NCI-H510A treated with DMSO at 0.1 percent for 48 hours (cell line): Measurements from ENCODE around the gene ZFYVE19.

Experiments used
- DNase-seq: peaks from one replicate; lab custom pipeline; 2025; lab: John Stamatoyannopoulos, UW

Gene ZFYVE19

GRCh38 chr15:40807028-40807887, at the start of gene ZFYVE19, which contains the start of gene DNAJC17:
Gene ZFYVE19, plus strand, starts transcription at chr15:40807089. Its CDS starts 501 bp downstream, at chr15:40807590.
Gene DNAJC17, minus strand, starts transcription at chr15:40807473. Its CDS starts 27 bp downstream, at chr15:40807446.
- peak; percentile 90 for DNase-seq

DNA sequence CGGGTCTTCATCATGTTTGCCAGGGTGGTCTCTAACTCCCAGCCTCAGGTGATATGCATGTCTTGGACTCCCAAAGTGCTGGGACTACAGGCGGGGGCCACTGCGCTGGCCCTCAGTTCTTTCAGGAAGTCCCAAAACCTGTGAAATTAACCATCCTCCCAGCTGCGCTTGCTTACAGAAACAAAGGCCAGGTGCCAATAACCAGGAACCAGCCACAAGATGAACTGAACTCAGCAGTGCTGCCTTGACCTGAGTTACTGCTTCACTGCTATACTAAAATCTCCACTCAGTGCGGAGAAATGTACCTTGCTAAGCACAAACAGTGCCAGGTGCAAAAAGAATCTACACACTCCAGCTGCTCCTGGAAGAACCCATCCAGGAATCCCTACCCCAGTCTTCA, 46.9 kb upstream of the ZFYVE19 start:
- no peak for DNase-seq

DNA sequence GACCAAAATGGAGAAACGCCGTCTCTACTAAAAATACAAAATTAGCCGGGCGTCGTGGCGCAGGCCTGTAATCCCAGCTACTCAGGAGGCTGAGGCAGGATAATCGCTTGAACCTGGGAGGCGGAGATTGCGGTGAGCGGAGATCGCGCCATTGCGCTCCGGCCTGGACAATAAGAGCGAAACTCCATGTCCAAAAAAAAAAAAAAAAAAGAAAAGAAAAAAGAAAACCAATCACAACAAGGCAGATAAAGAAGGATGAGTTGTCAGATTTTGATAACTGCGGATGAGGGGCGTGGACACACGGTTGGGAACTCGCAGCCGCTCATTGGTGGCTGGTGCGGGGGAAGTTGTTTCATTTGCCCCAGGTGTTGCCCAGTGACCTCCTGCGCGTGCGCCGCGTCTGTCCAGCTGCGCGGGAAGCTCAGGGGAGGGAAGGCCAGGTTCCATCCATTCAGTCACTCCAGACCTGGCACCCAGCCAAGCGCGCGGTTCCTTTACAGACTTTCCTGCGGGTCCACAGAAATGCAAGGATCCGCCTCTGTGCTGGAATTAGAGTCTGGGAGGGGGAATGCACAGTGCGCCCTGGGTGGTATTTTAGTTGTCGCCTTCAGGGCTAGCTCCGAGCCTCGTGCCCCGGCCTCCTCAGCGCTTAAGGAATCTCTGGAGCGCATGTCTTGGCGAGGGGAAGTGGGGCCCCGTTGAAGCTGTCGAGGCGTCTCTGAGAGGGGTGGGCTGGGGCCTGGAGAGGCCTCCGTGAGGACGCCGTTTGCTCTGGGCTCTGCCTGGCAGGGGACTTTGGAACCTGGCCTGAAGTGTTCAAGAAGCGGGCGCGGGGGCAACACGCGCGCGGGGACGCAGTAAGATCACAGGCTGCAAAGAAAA, 43.7 kb upstream of the ZFYVE19 start:
- DNase-seq: peak; percentile 80

DNA sequence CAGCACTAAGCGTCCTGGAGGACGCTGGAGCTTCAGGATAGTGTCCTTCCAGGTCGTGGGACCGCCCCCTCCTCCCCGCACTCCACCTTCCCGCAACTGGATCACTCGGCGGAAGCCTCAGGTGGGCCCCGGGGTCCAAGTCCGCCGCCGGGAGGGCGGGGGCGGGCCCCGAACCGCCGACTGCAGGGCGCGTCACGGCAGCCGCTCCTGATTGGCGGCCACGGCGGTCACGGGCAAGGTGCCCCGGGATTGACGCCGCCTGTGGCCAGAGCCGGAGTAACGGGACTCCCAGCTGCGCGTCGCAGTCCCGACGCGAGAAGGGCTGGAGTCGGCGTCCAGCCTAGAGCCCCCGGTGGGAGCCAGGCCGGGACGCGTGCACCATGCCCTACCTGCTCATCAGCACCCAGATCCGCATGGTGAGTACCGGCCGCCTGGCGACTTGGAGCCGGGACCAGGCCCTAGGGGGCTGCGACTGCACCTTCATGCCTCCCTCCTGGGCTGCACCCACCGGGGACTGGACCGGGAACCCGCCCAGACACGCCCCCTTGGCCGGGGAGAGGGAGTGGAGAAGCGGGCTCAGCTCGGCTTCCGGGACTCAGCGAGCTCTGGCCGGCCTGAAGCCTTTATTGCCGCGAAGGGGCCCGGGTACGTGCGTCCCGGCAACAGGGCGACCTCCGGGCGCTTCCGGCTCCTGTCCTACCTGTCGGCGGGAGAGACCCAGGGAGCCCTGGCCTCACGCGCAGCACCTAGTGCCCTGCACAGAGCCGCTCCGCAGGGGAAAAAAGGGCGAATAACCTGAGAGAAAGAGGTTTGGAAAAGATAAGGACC, 42.9 kb upstream of the ZFYVE19 start, which contains the start of gene GCHFR:
TSS of gene GCHFR (plus strand) at position 268 of the 828 bp plus-strand sequence. CDS start at position 381, 113 bp downstream.
- peak; percentile 13 for DNase-seq

- DNase-seq: no peak
Measured at GRCh38 chr15:40764629-40765103, 42.2 kb upstream of the ZFYVE19 start.

GRCh38 chr15:40766194-40766815, 40.6 kb upstream of the ZFYVE19 start:
- no peak for DNase-seq

DNA sequence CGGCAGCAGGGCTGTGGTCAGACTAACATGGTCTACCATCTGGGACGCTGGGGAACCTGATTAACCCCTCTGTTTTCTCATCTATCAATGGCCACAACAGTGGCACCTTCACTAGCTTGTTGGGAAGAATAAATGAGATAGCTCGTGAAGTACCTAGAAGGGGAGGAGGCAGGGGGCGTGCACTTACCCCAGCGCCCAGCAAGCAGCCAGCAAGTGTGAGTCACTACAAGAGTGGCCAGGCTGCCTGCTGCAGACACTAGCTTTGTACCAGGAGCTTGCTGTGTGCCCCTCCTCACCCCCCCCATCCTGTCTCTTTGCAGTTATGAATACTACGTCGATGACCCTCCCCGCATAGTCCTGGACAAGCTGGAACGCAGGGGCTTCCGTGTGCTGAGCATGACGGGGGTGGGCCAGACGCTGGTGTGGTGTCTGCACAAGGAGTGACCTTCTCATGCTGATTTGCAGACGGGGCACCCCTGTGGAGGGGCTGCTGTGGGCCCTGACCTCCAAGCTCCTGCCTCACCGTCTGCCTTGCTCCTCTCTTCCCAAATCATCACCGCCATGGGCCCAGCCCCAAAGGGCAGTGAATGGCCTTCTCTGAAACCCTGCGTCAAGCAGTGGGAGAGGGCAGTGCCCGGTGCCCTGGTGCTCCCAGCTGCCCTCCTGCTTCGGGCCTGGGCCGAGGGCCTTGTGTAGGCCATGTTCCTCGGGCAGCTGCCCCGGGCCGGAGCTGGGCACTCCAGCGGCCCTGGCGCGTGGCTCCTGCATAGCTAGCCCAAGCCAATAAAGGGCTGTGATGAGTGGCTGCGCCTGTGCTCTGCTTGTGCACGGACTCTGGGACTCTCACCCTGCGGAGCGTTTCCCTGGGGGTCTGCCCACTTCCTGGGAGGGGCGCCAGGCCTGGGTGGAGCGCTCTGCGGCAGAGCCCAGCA, 39.7 kb upstream of the ZFYVE19 start:
- DNase-seq: peak; percentile 7

DNA sequence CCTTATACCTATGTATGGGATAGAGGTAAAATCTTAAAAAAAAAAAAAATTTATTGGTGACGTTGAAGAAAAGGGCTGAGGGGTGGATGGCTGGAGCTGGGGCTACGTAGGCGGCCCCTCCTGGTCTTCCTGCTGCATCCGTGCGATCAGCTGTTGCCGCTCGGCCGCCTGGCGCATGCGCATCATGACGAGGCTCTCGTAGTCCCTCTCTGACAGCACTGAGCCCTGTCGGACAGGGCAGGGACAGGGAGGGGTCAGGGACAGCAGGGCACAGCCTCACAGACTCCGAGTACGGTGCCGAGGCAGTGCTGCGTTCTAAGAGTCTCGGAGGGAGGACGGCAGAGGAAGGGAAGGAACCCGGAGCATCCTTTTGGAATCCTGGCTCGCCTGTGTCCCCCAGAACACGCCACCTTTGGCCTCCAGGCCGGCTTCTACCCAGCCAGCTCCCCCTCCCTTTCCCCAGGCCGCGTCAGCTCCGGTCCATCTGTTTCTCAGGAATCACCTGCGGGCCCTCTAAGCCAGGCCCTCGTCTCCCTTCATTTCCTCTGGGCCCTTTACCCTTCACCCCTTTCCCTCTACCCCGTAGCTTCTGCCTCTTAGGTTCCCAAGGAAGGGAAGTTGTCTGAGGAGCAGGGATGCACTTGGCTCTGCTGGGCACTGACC, 38.9 kb upstream of the ZFYVE19 start:
- DNase-seq: no peak

- DNase-seq: no peak
Measured at GRCh38 chr15:40768521-40769273, 38.2 kb upstream of the ZFYVE19 start.

DNA sequence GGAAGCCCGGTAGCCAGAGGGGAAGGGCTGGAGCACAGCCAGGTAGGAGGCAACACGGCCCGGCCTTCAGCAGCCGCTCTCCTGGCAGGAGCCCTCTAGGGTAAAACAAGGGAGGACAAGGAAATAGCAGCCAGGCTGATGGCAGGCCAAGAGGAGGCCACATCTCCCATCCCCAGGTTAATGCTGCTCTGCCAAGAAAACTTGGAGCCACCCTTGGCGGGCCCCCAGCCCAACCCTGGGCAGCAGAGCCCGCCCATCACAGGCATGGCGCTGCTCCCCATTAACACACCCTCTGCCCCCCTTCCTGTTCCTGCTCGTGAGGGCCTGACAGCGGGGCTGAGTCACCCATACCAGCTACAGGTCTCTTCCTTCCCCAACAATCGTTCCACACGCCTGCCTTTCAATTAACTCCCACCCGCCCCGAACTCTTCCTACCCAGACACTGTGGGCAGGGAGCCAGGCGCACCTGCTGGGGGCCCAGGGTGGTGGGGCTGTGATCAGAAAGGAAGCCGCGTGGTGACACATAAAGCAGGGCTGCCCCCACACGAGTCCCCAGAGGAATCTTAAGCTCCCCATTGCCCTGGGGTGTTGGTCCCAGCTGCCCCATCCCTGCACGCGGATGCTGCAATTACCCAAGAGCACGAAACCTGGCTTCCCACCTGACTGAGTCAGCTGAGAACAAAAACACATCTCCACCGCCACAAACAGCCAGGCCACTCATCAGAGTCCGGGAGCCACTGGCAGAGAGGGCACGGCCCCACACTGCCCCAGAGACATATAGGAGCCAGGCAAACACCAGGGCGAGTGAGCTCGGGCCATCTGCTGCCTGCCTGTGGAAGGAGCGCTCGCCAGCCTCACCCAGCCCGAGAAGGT, 37.4 kb upstream of the ZFYVE19 start, which contains the start of gene C15orf62:
TSS of gene C15orf62 (plus strand) at position 707 of the 873 bp plus-strand sequence. CDS start 516 bp downstream, outside the sequence.
- peak; percentile 38 for DNase-seq

DNA sequence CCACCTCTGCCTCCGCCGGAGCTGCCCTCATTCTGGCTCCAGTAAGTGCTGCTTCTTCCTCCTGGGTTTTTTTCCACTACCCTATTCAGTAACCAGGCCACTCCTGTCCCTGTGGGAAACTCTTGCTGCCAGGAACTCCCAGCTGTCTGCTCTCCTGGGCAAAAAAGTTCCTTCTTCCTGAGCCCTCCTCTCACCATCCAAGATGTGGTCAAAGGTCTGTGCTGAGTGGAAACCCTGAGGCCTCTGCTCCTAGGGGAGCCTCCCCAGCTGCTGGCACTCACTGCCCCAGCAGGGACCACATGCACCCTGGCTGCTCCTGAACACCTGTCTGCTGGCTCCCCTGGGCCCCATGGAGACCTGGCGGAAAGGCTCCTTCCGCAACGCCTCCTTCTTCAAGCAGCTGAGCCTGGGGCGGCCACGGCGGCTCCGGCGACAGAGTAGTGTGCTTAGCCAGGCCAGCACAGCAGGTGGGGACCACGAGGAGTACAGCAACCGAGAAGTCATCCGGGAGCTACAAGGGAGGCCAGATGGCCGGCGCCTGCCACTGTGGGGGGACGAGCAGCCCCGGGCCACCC, 36.7 kb upstream of the ZFYVE19 start:
- DNase-seq: peak; percentile 38

- no peak for DNase-seq
Measured at GRCh38 chr15:40771242-40771641, 35.6 kb upstream of the ZFYVE19 start.

DNA sequence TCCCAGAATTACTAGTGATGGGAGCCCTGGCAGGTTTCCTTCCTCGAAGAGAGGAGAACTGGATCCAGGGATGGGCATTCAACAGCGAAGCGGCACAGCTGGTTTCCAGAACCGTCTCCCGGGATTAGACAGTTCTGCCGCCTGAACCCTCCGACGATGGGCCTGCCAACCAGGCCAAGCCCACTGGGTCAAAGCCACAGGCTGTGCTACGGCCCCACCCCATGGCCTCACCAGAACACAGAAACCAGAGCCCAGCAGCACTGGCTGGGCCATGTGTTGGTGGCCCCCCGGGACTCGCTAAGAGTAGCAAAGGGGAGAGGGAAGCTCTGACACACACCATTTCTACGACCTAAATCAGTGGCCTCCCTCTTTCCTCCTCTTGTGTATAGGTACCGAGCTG, 34.9 kb upstream of the ZFYVE19 start:
- DNase-seq: no peak

GRCh38 chr15:40773496-40773895, 33.4 kb upstream of the ZFYVE19 start:
- DNase-seq: no peak

DNA sequence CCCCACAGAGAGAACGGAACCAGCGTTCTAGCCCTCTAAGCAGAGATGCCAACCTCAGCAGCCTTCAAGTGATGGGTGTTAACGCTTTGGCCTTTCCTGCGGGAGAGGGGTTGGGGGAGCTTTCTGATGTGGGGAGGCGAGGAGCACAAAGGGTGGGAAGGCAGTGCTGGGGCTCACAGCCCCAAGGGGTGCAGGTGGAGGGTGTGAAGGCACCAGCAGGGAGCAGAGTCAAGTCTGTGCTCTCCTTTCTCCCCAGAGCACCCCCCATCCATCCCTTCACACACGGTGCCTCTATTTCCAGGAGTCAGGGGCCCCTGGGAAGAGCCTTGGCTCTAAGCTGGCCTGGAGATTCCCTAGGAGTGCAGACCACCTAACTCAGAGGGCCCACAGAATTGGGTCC, 33.0 kb upstream of the ZFYVE19 start:
- DNase-seq: no peak

- no peak for DNase-seq
Measured at GRCh38 chr15:40775007-40775406, 31.9 kb upstream of the ZFYVE19 start.
